Parathyroid adenoma (tissue), 2 donors: Measurements from ENCODE around the gene SLC1A3.

Experiments used
- H2AFZ ChIP-seq: fragments of 300-600 bp; sonication (generic); one replicate; pipeline ENCODE4 v1.7.0; 2017; ENCODE audit warnings: antibody characterized with exemption, mild to moderate bottlenecking
- H3K27ac ChIP-seq: fragments of 300-600 bp; sonication (generic); one replicate; pipeline ENCODE4 v1.7.0; 2017
- H3K27me3 ChIP-seq: fragments of 300-600 bp; sonication (generic); one replicate; pipeline ENCODE4 v1.7.0; 2017; ENCODE audit warnings: low read length; ENCODE audit not compliant: control insufficient read depth, insufficient read depth
- H3K36me3 ChIP-seq: fragments of 300-600 bp; sonication (generic); one replicate; pipeline ENCODE4 v1.7.0; 2017; ENCODE audit warnings: low read length; ENCODE audit not compliant: control insufficient read depth, insufficient read depth
- H3K4me1 ChIP-seq: fragments of 300-600 bp; sonication (generic); one replicate; pipeline ENCODE4 v1.7.0; 2017; ENCODE audit warnings: control low read depth
- H3K4me2 ChIP-seq: fragments of 300-600 bp; sonication (generic); one replicate; pipeline ENCODE4 v1.7.0; 2017; ENCODE audit warnings: low read length
- H3K4me3 ChIP-seq: fragments of 300-600 bp; sonication (generic); one replicate; pipeline ENCODE4 v1.7.0; 2017; ENCODE audit warnings: low read depth, low read length
- H3K79me2 ChIP-seq: fragments of 300-600 bp; sonication (generic); one replicate; pipeline ENCODE4 v1.7.0; 2017; ENCODE audit warnings: control low read depth
- H3K9ac ChIP-seq: fragments of 300-600 bp; sonication (generic); one replicate; pipeline ENCODE4 v1.7.0; 2017; ENCODE audit warnings: mild to moderate bottlenecking
- H3K9me3 ChIP-seq: fragments of 300-600 bp; sonication (generic); one replicate; pipeline ENCODE4 v1.7.0; 2017; ENCODE audit warnings: low read length; ENCODE audit not compliant: control insufficient read depth
- CTCF ChIP-seq: fragments of 300-600 bp; sonication (generic); IDR thresholded peaks from one replicate; pipeline ENCODE4 v1.7.0; 2017; ENCODE audit warnings: antibody characterized with exemption, mild to moderate bottlenecking
- donor health status: primary hyperparathyroidism.

SLC1A3 gene

GRCh38 chr5:36735891-36736290, 129.5 kb downstream of the SLC1A3 start:
- Histone ChIP-seq H3K4me1 (peaks cover 17% of the 10 kb centered on the region), H3K9me3 (no peaks in the 10 kb centered on the region)

More at GRCh38 chr5:36735891-36736290, 129.5 kb downstream of the SLC1A3 start:
- Histone ChIP-seq H2AFZ (no peak overlapping the region), H3K4me2 (no peak overlapping the region), H3K27ac (no peak overlapping the region), H3K36me3 (no peaks in the 10 kb centered on the region), H3K79me2 (no peaks in the 10 kb centered on the region), H3K27me3 (no peaks in the 10 kb centered on the region), H3K4me3 (no peak overlapping the region), H3K9ac (no peak overlapping the region)
- TF ChIP-seq CTCF, result no peak
